SK-MEL-5 (cell line): ENCODE results near the gene LZTS3. TPM values are rescaled to one million over a fixed set of nuclear protein-coding genes. Genes with fewer than 3 reads are reported as not detected.
"Not testable (repeated sequence)": the region's sequence is repeated elsewhere in the genome, so short reads cannot be mapped to it uniquely, and the experiment has no call there.

Experiments
- DNase-seq: peaks from one replicate; pipeline ENCODE4 v3.0.0-alpha.2; 2016; ENCODE audit warnings: low read depth, low spot score
- in situ Hi-C: cut with HindIII; loops from 2 replicates; pipeline ENCODE4 v1.10.0; 2016; ENCODE audit warnings: low sequenced_read_pairs, high pct_unique_total_duplicates, low pct_unique_long_range_greater_than_20kb
- total RNA-seq: library from RNA; depleted of rRNA; stranded (reverse); fragments of >200 nt; shearing (Covaris generic); gene quantifications from 2 replicates; pipeline ENCODE4 v1.2.3, GENCODE V29; 2014; rRNA removed

The LZTS3 gene
- total RNA-seq, 1 experiment from 2014 or later: 5.2 TPM

DNA sequence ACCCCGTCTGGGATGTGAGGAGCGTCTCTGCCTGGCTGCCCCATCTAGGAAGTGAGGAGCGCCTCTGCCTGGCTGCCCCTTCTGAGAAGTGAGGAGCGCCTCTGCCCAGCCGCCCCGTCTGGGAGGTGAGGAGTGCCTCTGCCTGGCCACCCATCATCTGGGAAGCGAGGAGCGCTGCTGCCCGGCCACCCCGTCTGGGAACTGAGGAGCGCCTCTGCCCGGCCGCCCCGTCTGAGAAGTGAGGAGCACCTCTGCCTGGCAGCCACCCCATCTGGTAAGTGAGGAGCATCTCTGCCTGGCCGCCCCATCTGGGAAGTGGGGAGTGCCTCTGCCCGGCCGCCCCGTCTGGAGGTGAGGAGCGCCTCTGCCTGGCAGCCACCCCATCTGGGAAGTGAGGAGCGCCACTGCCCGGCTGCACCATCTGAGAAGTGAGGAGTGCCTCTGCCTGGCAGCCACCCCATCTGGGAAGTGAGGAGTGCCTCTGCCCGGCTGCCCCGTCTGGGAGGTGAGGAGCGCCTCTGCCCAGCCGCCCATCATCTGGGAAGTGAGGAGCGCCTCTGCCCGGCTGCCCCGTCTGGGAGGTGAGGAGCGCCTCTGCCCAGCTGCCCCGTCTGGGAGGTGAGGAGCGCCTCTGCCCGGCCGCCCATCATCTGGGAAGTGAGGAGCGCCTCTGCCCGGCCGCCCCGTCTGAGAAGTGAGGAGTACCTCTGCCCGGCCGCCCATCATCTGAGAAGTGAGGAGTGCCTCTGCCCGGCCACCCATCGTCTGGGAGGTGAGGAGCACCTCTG, 48.4 kb downstream of the LZTS3 start:
- not testable (repeated sequence) for DNase-seq

DNA sequence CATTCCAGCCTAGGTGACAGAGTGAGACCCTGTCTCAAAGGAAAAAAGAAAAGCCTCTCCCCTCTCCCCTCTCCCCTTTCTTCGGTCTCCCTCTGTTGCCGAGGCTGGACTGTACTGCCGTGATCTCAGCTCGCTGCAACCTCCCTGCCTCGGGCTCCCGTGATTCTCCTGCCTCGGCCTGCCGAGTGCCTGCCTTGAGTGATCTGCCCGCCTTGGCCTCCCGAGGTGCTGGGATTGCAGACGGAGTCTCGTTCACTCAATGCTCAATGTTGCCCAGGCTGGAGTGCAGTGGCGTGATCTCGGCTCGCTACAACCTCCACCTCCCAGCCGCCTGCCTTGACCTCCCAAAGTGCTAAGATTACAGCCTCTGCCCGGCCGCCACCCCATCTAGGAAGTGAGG, 49.2 kb downstream of the LZTS3 start:
- DNase-seq, in situ Hi-C loops: not testable (repeated sequence)

More for the DNA sequence above, 48.4 kb downstream of the LZTS3 start:
- in situ Hi-C loops: not testable (repeated sequence)

DNA sequence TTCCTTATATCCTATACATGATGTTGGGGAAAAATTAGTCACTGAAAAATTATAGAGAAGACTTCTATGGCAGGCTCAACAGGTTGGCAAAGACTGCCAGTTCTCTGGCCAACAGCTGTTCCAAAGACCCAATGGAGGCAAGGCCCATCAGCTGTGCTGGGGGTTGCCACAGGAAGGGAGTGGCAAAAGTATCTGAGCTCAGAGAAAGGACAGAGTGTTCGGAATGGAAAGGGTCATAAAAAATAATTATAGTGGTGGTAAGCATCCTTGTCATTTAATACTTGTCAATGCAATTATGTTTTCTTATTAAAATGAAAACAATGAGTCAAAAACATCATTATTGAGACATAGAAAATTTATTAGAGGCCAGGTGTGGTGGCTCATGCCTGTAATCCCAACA, 49.8 kb downstream of the LZTS3 start:
- DNase-seq: no peak
- in situ Hi-C loops: no loop called here

- DNase-seq: no peak
- in situ Hi-C loops: no loop called here
Observed at GRCh38 chr20:3121955-3122610, 51.3 kb downstream of the LZTS3 start.

- no peak for DNase-seq
- in situ Hi-C loops: no loop called here
Observed at GRCh38 chr20:3121271-3121911, 52.0 kb downstream of the LZTS3 start.

GRCh38 chr20:3119044-3119443, 54.3 kb downstream of the LZTS3 start:
- in situ Hi-C loops: no loop called here
- DNase-seq: no peak

GRCh38 chr20:3117839-3118379, 55.4 kb downstream of the LZTS3 start:
- DNase-seq: peak; percentile 87
- in situ Hi-C loops: not testable (repeated sequence)

GRCh38 chr20:3116341-3116740, 57.0 kb downstream of the LZTS3 start:
- no peak for DNase-seq
- in situ Hi-C loops: no loop called here

- in situ Hi-C loops: no loop called here
- DNase-seq: peak; percentile 75
Observed at GRCh38 chr20:3115190-3116107, 57.9 kb downstream of the LZTS3 start.

Other genes starting within 250 kb of the LZTS3 start
- not detected in 2 replicates for gene GNRH2, start 129.9 kb downstream of the LZTS3 start, total RNA-seq
- gene MRPS26, start 127.5 kb downstream of the LZTS3 start, total RNA-seq: 68.2 and 82.3 TPM in 2 replicates
- gene OXT, start 101.9 kb downstream of the LZTS3 start, total RNA-seq: not detected in 2 replicates
- gene AVP, start 88.8 kb downstream of the LZTS3 start, total RNA-seq: not detected in 2 replicates
- 43.5 and 50.5 TPM in 2 replicates for gene FASTKD5, start 13.7 kb downstream of the LZTS3 start, total RNA-seq
- gene UBOX5, start 13.7 kb downstream of the LZTS3 start, total RNA-seq: 4.4 and 5.6 TPM in 2 replicates
- gene DDRGK1, start 31.1 kb upstream of the LZTS3 start, total RNA-seq: 85.3 and 85.5 TPM in 2 replicates
- gene ITPA, start 35.9 kb upstream of the LZTS3 start, total RNA-seq: 158 and 187 TPM in 2 replicates
- 0.82 and 1.8 TPM in 2 replicates for gene SLC4A11, start 65.6 kb upstream of the LZTS3 start, total RNA-seq
- gene DNAAF9, start 234.1 kb upstream of the LZTS3 start, total RNA-seq: 7.5 and 7.9 TPM in 2 replicates